Measurements from ENCODE around the gene RRP1B.

- TF ChIP-seq, protein P1, sequence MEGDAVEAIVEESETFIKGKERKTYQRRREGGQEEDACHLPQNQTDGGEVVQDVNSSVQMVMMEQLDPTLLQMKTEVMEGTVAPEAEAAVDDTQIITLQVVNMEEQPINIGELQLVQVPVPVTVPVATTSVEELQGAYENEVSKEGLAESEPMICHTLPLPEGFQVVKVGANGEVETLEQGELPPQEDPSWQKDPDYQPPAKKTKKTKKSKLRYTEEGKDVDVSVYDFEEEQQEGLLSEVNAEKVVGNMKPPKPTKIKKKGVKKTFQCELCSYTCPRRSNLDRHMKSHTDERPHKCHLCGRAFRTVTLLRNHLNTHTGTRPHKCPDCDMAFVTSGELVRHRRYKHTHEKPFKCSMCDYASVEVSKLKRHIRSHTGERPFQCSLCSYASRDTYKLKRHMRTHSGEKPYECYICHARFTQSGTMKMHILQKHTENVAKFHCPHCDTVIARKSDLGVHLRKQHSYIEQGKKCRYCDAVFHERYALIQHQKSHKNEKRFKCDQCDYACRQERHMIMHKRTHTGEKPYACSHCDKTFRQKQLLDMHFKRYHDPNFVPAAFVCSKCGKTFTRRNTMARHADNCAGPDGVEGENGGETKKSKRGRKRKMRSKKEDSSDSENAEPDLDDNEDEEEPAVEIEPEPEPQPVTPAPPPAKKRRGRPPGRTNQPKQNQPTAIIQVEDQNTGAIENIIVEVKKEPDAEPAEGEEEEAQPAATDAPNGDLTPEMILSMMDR (IDR thresholded peaks at IDR 0.05) = no peak
- TF ChIP-seq EZH2 (IDR thresholded peaks at IDR 0.05; ENCODE audit: borderline replicate concordance, insufficient read depth, low read depth, low read length, poor library complexity, severe bottlenecking) = no peak
These were observed 8.0 kb downstream of the RRP1B start for GRCh38 chr21:43667191-43667904.

Data from B cell (primary cell).